NCI-H69 (cell line): ENCODE results near the gene DESI1.
"Not testable (repeated sequence)": the region's sequence is repeated elsewhere in the genome, so short reads cannot be mapped to it uniquely, and the experiment has no call there.

Experiments
- DNase-seq: peaks from one replicate; lab custom pipeline; 2025; lab: John Stamatoyannopoulos, UW

DESI1 gene

DNA sequence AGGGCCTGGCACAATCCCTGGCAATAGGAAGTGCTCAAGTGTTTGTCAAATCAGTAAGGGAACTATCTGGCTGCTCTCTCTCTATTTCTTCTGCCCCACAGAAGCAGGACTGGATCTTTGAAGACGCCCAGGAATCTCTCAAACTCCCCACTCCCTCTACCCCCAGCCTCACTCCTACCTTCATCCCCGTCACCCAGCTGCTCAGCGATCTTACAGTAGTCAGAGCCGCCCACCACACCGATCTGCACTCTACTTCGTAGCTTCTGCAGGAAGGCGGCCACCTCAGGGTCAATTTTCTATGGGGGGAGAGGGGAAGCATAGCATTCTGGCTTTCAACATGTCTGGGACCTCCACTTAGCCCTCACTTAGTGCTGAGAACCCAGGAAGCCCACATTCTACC lies 34.9 kb downstream of the DESI1 start:
- no peak for DNase-seq

GRCh38 chr22:41584881-41585280 lies 36.0 kb downstream of the DESI1 start:
- no peak for DNase-seq

GRCh38 chr22:41582694-41583093 lies 38.1 kb downstream of the DESI1 start:
- DNase-seq, result no peak

- DNase-seq, result no peak
Observed at GRCh38 chr22:41579997-41580355, 40.9 kb downstream of the DESI1 start.

DNA sequence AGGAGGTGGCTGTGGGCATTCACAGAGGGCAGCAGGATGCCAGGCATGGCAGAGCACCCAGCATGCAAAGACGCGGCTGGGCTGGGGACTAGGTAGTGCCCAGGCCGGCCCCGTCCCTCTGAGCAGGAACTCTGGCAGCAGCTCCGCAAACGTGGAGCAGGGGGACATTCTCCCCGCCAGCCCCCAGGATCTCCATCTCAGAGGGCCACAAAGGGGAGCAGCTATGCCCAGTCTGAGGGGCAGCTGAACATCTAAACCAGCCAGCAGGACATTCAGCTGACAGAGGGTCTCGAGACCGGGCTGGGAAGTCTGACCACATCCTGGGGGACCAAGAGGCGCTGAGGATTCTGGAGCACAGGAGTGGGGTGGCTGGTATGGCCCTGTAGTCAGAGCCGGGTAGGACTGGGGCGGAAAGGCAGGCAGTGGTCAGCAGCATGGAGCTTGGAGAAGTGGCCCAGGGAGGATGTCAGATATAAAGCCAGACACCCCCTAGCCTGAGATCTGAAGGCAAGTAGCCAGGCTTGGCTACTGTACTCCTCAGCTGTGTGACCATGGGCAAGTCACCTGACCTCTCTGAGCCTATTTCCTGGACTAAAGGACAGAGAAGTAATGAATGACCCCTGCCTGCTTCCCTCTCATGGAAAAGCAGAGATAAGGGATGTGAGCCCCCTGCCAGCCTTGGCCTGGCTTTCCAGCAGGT lies 41.4 kb downstream of the DESI1 start:
- DNase-seq, result no peak

DNA sequence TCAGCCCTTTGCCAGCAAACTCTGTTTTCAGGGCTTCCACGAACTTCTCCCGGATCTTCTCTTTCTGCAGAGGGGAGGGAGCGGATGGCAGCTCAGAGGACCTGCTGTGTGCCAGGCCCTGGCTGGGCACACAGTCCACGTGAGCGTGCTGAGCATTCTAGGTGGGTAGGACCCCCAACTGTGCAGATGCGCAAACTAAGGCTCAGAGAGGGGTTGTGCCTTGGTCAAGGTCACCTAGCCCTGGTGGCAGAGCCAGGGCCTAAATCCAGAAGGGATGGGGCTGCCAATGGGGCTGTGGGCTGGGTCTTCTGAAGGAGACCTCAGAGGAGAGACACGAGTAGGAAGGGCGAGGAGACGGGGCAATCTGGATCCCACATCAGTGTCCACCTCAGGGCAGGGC lies 42.0 kb downstream of the DESI1 start:
- DNase-seq, result no peak

DNA sequence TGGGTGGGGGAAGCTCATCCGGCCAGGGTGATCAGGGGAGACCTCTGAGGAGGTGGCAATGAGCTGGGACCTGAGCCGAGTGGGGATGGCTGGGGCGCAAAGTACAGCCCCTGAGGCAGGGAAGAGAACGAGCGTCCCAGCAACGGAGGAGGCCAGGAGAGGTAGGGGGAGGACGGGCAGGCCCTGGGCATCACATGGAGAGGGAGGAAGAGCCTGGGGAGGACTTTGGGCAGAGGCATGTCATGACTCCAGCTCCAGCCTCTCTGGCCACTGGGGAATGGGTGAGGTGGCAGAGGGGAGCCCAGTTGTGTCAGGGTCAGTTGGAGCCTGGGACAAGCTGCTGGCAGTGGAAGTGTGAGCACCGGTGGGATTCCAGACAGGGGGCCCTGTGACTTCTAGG lies 42.7 kb downstream of the DESI1 start:
- DNase-seq, result no peak

DNA sequence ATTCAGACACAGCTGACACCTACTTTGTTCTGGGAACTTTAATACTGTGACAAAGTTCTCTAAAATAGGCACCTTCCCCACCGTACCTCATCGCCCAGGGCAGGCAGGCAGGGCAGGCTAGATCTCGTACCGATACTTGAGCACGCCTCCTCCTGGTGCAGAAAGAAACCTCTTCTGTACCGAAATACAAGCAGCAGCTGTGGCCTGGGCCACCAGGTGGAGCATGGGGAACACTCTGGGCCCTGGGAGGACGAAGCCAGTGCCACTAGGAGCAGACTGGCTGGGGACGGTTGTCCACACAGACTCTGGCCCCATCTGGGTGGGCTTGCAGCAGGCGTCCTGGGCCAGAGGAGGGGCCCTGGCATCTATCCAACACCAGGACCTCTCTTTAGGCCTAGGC lies 44.0 kb downstream of the DESI1 start:
- DNase-seq, result peak; percentile 61

GRCh38 chr22:41575533-41575932 lies 45.3 kb downstream of the DESI1 start:
- DNase-seq, result no peak

GRCh38 chr22:41574847-41575381 lies 45.9 kb downstream of the DESI1 start:
- no peak for DNase-seq

- DNase-seq, result no peak
Observed at GRCh38 chr22:41573677-41574076, 47.2 kb downstream of the DESI1 start.

DNA sequence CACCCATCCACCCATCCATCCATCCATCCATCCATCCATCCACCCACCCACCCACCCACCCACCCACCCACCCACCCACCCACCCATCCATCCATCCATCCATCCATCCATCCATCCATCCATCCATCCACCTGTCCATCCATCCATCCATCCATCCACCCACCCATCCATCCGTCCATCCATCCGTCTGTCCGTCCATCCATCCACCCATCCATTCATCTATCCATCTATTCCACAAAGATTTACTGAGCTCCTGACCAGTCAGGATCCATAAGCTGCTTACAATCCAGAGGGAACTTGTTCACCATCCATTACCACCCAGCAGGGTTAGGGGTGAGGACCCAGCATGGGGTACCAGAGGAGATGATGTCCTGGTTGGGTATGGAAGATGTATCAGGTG lies 48.5 kb downstream of the DESI1 start:
- DNase-seq, result not testable (repeated sequence)

GRCh38 chr22:41571786-41572185 lies 49.1 kb downstream of the DESI1 start:
- no peak for DNase-seq

DNA sequence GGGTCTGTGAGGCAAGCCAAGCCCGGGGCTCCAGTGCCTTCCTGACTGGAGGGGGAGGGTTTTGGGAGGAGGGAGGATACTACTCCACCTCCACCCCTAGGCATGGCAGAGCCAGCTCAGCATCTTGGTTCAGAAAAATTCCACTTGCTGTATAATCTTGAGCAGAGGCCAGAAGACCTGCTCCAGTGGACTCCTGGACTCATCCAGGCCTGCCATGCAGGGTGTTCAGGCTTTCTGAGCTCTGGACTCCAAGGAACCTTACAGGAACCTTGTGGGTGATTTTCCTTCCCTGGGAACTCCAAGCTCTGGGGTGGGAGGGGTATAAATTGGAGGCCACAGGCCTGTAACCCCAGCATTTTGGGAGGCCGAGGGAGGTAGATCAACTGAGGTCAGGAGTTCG lies 50.6 kb downstream of the DESI1 start:
- no peak for DNase-seq

- peak; percentile 31 for DNase-seq
Observed at GRCh38 chr22:41568811-41569210, 52.0 kb downstream of the DESI1 start.

DNA sequence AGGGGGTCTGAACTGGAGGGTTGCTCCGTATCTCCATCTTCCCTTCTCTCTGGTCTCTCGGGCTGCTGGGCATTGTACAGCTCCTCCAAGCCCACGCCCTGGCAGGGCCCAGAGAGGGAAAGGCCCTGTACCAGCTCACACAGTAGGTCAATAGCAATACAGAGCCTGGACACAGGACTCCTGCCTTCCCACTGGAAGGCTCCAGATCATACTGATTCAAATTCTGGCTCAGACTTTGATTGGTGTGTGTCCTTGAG lies 53.4 kb downstream of the DESI1 start:
- no peak for DNase-seq

DNA sequence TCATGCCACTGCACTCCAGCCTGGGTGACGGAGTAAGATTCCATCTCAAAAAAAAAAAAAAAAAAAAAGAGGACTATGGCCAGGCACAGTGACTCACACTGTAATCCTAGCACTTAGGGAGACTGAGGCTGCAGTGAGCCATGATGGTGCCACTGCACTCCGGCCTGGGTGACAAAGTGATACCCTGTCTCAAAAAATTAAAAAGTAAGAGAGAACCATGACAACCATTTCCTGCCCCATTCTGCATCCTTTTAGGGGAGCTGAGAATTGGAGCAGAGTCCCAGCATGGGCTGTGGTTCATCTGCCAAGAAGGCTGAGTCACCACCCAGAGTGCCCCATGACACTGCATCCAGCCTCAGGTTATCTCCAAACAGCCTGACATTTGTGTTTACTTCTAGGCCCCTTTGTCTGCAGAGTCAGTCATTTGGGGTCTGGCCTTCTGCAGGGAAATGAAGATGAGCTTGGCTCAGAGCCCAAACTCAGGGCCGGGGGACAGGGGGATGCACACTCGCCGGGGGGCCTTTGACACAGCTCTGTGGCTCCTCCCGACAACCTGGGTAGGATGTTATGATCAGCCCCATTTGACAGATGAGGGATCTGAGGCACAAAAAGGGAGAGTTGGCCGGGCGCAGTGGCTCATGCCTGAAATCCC lies 55.3 kb downstream of the DESI1 start:
- DNase-seq, result peak; percentile 69

- no peak for DNase-seq
Observed at GRCh38 chr22:41564563-41564962, 56.3 kb downstream of the DESI1 start.

DNA sequence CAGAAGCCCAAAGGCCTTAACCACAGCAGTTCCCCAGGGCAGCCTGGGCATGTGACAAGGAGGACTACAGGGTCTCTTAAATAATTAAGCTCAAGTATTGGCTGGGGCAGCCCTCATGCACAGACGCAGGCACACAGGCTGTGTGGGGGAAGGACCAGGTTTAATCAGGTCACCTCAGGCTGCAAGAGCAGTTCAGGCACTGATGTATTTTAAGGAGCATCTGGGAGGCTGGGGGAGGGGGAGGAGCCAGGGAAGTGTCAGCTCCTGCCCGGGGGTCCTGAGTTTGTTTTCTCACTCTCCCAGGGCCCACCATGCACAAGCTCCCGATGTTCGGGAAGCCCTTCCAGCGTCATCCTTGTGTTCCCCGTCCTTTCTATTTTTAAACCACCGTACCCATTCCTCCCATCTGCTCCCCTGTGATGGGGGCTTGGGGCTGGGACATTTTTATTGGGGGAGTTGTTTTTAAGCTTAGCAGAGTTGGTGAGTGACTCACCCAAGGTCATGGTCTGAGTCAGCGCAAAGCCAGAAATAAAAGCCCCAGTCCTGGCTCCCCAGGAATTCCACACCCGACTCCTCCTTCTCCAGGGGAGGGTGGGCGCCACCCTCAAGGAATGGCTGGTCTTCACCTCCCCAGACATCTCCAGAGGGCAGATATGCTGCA lies 57.7 kb downstream of the DESI1 start:
- no peak for DNase-seq

GRCh38 chr22:41562461-41562860 lies 58.4 kb downstream of the DESI1 start:
- DNase-seq, result no peak

- peak; percentile 84 for DNase-seq
Observed at GRCh38 chr22:41561788-41562187, 59.1 kb downstream of the DESI1 start.

DNA sequence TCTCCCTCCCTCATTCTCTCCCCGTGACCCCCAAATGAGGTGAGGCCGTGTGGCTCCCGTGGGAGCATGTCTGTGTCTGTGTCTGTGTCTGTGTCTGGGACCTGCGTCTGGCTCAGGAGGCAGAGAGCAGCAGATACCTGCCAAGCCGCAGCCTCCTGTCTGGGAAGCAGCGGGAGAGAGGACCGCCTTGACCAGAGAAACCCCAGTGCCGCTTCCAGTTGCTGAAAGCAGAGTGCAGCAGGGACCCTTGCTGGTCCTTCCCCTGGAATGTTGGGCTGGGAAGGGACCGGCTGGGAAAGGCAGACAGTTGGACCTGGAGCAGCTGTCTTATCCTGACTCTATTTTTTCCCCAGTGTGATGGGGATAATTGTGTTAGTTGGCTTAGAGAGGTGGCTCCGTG lies 59.5 kb downstream of the DESI1 start:
- peak; percentile 27 for DNase-seq

GRCh38 chr22:41560095-41560471 lies 60.8 kb downstream of the DESI1 start:
- DNase-seq, result no peak

DNA sequence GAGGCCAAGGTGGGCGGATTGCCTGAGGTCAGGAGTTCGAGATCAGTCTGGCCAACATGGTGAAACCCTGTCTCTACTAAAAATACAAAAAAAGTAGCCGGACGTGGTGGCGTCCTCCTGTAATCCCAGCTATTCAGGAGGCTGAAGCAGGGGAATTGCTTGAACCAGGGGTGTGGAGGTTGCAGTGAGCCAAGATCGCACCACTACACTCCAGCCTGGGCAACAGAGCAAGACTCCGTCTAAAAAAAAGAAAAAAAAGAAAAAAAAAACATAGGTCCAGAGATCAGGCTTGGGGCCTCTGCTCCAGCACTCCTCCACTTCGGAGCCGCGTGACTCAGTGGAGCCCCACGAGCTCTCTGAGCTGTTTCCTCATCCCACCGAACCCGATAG lies 62.6 kb downstream of the DESI1 start:
- DNase-seq, result not testable (repeated sequence)
